GM19455 (cell line): ENCODE measurements around the gene EMD.
"Not testable (repeated sequence)": the region's sequence is repeated elsewhere in the genome, so short reads cannot be mapped to it uniquely, and the experiment has no call there.

ENCODE experiments used
- ATAC-seq: cut with Tn5 transposase; IDR thresholded peaks from one replicate; pipeline ENCODE4 v1.9.1; 2021; ENCODE audit not compliant: unreplicated experiment

The EMD gene

DNA sequence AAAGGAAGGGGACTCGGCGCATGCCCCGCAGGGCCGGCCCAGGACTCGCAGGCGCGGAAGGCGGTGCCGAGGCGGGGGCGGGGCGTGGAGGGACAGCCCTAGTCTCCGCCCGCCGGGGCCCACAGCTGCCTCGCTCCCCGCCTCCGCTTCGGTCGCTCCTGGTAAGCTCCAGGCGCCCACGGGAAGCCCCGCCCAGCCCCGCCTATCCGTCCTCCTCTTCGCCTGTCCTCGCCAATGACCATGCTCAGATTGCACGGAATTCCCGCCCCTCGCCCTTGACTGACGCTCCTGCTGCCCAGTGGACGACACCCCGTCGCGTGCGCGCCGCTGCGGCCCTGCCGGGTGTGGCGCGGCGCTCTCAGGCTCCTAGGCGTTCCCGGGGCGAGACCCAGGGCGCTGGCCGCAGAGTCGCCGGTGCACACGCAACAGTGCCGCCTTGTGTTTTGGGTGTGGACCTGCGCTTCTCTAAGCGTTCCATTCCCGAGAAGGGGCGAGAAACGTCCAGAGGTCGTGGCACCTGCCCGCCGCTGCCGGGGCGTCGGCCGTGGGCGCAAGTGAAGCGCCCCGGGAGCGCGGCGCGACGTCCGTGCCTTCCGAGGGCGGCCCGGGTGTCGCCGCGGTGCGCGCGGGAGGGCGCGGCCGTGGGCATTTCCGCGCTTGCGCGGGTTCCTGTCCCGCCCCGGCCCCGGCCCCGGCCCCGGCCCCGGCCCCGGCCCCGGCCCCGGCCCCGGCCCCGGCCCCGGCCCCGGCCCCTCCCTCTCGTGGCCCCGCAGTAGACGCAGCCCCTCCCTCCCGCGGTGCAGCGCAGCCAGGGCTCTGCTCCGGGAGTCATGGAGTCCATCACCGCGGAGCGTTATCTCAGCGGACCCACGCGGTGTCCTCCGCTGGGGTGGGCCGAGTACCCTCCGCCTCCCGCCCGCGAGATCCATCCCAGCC is 11.0 kb downstream of the EMD start:
- peak; percentile 69 for ATAC-seq

DNA sequence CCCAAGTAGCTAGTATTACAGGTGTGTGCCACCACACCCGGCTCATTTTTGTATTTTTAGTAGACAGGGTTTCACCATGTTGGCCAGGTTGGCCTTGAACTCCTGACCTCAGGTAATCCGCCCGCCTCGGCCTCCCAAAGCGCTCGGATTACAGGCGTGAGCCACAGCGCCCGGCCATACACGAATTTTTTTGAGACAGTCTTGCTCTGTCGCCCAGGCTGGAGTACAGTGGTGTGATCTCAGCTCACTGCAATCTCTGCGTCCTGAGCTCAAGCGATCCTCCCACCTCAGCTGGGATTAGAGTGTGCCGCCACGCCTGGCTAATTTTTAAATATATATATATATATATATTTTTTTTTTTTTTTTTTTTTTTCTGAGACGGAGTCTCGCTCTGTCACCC is 17.3 kb downstream of the EMD start:
- ATAC-seq: not testable (repeated sequence)

DNA sequence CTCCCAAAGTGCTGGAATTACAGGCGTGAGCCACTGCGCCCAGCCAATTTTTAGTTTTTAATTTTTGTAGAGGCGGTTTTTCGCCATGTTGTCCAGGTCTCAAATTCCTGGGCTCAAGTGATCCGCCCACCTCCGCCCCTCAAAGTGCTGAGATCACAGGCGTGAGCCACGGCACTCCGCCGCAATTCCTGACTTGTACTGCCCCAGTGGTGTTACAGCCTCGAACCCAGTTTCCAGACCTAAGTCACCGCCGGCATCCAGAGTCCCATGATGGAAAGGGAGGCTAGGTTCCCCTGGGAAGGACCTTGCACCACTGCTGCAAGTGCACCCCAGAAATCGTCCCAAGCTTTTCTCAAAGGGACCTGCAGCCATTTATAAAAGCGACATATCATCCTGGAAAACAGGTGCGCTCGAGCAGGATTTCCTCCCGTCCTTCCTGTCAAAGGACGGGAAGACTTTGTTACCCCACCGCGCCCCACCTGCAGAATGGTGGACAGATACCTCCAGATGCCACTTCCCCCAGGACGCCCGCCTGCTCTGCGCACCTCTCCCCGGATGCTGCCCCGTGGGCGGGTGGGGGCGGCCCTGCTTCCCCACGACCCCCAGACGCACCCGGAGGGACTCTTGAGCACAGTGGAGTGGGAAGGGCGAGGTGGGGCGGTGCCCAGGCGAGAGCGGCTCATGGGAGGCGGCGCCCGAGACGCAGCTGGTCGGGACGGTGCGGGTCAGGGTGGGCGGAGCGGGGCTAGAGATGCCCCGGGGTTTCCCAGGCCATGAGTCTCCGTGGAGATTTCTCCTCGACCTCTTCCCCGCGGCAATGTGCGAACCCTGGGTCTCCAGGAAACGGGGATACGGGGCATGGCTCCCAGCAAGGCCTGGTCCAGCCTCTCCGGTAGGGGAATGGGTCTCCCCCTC is 18.1 kb downstream of the EMD start:
- peak; percentile 44 for ATAC-seq

DNA sequence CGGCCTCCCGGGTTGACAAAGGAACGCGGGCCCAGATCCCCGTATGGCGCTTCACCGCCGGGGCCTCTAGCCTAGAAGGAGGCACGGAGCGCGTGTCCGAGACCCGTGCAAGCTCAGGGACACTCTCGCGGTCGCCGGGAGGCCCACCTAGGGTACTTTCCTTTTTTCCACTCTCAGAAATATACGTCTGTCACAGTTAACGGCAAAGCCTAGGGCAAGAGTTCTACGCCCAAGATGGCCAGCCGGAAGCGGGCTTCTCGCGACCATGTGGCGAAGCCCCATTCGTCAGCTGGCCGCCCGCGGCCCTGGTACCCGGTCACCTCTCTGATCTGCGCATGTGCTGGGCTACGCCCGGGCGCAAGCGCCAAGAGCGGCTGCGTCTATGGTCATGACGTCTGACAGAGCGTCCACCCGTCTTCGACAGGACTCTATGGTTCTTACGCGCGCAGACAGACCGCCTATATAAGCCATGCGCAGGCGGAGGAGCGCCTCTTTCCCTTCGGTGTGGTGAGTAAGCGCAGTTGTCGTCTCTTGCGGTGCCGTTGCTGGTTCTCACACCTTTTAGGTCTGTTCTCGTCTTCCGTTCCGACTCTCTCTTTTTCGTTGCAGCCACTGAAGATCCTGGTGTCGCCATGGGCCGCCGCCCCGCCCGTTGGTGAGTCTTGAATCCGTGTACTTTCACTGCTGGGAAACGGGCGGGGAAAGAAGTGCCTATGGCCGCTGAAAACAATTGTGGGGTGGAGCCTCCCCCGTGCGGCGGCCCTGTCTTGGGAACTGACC is 19.0 kb downstream of the EMD start, which contains the start of gene RPL10:
TSS of gene RPL10 (plus strand) at position 490 of the 780 bp plus-strand sequence. CDS start at position 633, 143 bp downstream.
- peak; percentile 67 for ATAC-seq

DNA sequence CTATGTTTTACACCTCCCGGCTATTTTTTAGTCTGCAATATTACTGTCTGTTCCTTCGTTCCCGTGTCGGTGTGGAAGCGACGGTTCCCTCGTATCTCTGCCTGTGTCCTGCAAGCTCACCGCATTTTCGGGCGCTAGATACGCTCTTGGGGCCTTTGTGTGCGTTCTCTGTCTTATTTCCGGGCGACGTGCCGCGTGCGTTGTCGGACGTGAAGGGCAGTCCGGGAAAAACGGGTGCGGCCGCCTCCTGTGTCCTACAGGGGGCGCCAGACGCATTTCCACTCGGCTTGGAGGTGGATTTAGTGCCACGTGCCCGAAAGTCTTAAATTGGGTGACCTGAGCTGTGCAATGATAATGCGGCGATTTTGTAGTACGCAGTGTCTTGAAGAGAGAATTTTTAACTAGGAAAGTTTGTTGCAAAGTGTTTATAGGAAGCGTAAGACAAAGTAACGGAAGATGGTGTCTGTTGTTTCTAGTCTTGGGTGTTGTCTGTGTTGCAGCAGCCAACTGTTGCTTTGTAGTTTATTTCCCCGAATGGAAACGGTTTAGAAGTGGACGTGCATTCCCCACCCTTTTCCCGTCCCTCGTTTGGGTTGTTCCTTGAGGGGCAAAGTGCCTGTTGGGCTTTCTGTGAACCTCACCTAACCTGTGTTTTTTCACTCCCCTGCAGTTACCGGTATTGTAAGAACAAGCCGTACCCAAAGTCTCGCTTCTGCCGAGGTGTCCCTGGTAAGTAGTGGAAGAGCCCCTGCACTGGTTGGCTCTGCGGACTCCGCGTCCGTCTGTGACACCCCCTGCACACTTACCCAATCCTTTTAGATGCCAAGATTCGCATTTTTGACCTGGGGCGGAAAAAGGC is 19.8 kb downstream of the EMD start:
- ATAC-seq: peak; percentile 31

DNA sequence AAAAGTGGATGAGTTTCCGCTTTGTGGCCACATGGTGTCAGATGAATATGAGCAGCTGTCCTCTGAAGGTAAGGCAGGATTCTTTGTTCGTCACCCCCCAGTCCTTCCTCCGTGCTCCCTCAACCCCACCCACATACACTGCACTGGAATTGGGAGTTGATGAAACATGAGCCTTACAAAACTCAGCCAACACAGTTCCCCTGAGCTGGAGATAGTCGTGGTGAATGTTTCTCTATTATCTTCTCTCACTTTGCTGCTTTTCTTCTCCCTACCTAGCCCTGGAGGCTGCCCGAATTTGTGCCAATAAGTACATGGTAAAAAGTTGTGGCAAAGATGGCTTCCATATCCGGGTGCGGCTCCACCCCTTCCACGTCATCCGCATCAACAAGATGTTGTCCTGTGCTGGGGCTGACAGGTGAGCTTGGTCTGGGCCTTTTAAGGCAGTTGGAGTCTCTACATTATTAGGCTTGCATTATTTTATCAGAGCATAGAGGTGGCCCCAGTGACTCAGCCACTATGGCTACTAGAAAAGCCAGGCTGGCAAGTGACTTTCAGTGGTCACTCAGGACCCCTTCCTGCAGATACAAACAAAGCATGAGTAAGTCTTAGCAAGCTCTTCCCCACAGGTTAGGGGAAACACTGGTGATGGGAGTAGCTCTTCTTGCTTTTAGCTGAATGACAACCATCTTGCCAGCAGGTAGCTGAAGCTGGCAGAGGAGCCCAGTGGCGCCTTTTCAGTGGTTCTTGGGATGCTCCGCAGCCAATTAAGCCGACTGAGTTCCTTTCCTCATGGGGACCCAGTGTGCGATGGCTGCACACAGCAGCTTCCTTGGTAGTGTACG is 20.7 kb downstream of the EMD start:
- no peak for ATAC-seq

DNA sequence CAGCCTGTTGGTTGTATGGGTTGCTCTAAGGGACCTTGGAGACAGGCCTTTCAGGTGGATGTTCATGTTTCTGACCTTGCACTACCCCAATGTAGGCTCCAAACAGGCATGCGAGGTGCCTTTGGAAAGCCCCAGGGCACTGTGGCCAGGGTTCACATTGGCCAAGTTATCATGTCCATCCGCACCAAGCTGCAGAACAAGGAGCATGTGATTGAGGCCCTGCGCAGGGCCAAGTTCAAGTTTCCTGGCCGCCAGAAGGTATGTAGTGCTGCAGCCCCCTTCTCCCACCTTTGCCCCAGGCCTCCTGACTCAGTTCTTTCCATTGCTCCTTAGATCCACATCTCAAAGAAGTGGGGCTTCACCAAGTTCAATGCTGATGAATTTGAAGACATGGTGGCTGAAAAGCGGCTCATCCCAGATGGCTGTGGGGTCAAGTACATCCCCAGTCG is 21.3 kb downstream of the EMD start:
- ATAC-seq: not testable (repeated sequence)

DNA sequence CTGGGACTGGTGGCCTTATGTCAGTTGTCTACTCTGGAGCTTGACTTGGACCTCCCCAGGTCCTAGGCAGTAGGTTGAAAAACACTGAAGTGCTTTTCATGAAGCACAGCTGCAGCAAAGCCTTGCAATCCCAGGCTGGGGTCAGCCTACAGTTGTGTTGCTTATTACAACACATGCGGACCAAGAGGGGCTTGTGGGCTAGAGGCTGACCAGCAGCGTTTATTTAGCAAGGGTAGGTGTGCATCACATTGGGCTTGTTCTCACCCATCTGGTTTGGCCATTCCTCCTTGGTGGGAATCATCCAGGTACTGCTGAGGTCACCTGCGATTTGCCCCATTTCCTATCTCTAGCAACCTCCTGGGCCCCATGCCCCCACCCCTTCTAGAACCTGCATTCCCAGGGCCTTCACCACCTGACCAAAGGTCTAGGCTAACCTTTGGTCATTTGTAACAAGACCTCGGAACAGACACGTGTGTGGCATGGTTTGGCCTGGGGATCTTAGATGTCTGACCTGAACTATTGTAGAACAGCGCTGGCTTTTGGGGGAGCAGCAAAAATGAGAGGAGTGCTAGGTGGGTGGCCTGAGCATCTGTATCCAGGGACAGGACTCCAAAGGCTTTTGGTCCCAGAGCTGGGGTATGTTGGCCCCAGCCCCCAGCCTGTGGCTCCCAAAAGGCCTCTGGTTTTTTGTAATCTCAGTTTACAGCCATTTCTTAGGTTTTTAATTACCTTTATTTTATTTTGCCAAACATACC is 22.1 kb downstream of the EMD start:
- no peak for ATAC-seq

DNA sequence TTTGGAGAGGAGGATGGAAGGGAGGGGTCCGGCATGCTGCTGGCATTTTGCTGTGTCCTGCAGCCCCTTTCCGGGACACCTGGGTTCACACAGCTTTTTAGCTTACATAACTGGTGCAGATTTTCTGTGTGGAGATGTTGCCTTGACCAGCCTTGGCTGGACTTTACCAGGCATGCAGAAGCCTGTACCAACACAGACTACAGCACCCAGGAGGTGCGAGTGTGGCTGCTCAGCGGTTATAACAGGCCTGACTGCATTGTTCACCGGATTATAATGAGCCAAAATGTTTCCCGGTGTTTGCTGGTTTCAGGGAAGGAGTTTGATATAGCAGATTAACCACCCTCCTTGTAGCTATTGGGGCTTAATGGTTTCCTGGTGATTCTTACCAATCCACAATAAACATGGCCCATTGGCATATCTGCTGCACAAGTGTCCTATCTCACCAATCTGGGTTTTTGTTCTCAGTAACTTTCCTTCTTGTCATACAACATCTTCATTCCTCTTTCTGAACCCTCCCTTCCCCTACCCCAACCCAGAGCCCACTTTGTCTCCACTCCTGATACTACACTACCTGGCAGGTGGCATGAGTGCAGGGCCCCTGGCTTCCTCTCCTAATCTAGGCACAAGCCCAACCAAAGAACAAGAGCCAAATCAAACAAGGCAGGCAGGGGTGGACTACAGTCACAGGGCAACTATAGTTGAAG is 23.0 kb downstream of the EMD start:
- no peak for ATAC-seq

DNA sequence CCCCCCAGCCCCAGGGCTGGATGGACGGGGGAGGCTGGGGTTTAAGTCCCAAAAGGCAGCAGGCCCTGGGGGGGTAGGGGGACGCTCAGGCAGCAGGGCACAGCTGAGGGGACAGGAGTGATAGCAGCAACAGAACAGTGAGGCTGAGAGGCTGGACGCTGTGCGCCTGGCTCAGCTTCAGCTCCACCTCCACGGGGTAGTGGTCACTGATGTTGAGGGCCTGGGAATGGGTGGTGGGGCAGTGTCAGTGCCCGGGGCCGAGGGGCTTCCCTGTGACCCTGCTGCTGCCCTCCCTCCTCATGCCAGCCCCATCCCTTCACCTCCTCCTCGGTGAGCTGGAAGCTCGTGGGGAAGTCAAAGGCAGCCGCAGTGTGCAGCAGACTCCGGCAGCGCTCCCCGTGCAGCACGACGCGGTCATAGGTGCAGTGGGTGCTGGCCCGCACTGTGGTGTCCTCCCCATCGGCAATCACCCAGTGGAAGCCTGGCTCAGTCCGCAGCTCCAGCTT is 23.6 kb downstream of the EMD start:
- no peak for ATAC-seq

DNA sequence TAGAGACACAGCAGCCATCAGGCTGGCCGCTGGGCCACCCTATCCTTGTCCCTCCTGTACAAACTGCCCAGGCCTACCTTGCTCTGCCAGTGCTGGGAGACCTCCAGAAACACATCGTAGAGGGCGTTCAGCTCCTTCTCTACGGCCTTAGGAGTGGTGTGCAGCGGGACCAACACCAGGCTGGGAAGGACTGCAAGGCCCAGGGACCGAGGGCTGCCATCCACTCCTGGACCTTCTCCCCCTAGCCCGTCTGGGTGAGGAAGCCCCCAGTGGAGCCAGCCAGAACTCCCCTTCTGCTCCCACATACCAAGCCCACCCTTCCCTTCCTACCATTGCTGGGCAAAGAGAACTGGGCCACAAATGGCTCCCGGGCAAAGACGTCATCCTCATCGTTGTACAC is 24.1 kb downstream of the EMD start:
- no peak for ATAC-seq

DNA sequence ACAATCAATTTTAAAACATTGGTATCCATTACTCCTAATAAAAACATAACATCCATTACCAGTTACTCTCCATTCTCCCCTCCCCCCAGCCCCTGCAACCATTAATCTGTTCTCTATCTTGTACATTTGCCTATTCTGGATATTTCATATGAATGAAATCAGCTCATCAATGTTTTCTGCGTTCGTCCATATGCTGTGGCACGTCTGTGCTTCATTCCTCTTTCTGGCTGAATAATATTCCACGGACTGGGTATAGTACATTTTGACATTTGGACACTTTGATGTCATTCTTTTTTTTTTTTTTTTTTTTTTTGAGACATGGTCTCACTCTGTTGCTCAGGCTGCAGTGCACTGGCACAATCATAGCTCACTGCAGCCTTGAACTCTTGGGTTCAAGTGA is 24.8 kb downstream of the EMD start:
- ATAC-seq: no peak

DNA sequence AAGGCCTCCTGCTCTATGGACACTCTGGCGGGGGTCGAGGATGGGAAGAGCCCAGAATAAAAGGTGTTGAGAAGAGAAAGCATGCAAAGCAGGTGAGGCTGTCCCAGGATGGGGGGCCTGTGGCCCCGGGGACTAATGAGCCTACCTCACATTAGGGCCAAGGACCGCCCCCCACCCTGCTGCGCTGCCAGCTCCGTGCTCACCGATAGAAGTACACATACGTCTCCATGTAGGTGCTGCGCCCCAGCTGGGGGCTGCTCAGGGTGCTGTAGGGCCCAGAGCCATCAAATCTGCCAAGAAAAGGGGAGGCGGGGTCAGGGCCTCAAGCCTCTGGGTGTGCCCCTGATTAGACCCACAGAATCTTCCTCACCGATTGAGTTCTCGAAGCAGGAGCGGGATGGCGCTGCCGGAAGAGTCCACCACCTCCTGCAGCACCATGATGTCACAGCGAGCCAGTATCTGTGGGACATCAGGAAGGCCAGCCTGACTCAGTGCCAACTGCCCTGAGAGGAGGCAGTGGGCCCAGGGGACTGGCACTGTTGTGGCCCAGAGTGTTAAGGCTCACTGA is 25.6 kb downstream of the EMD start:
- no peak for ATAC-seq

DNA sequence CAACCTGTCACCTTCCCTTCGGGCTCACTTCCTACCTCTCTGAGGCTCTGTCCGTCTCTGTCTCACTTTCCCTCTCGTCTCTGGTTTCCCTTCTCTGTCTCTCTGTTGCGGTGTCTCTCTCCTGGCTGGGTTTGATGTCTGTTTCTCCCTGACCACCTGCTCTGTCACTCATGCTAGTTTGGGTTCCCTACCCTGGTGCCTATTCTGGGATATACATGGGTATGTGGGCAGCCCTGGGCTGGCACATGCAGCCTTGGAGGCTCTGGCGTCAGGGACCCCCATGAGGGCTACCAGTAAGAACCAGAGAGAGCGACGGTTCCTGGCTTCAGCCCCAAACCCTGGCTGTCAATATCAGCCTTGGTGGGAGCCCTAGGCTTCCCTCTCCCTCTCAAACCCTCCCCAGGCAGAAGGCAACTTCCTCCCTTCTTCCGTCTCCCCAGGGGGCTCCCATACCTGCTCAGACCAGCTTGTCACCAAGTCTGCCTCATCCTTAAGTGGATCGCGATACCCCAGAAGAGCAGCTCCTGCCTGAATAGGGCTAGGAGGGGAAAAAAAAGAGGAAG is 29.6 kb downstream of the EMD start:
- peak; percentile 13 for ATAC-seq

DNA sequence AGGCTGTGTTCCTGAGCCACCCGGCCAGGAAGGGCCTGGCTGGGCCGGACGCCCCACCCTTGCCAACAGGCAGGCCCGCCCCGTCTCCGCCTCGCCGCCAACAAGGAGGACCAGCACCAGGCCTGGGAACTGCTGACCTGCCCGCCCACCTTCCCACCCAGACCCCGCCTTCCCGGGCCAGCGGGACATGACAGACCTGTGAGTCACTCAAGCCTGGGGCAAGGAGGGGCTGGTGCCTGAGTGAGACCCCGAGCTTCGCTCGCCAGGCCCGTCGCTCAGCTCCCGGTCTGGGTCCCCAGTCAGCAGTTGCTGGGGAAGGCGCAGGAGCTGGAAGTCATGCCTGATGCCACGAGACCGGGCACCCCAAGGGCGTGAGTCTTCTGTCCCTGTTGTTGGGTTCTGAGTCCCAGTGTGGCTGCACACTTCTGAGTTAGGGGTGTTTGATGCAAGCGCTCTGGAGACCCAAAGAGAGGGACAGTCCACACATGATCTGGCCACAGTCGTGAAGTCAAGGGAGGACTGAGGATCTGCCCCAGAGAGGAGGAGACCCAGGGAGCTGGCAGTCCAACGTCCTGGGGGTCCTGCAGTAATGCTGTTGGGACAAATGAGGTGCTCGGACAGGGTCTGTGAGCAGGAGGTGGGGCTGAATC is 30.3 kb downstream of the EMD start, which contains the start of gene DNASE1L1:
TSS of gene DNASE1L1 (minus strand) at position 33 of the 650 bp plus-strand sequence. CDS start 3,686 bp downstream, outside the sequence.
- ATAC-seq: peak; percentile 44

DNA sequence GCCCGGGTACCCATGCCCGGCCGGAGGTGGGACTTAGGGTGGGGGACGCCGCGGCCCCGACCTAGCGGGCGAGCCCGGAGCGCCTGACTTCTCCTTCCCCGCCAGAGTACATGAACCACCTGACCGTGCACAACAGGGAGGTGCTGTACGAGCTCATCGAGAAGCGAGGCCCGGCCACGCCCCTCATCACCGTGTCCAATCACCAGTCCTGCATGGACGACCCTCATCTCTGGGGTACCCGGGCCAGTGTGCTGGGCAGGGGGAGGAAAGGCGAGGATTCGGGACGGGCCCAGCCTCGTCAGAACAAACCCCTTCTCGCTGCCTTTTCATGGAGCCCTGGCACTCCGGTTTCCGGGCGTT is 32.9 kb downstream of the EMD start:
- ATAC-seq: no peak
